Lower lobe of right lung (tissue), 2 donors: ENCODE results near the gene ADAR. TPM values are rescaled to one million over a fixed set of nuclear protein-coding genes. Genes with fewer than 3 reads are reported as not detected.
A peak's percentile ranks its signal among the peaks of the same experiment; 100 is the strongest.

Experiments
- ATAC-seq, 2 donors: fragments of 200-7000 bp; cut with Tn5 transposase; one replicate each; pipeline ENCODE4 v1.9.1; 2020 to 2022; ENCODE audit warnings: mild to moderate bottlenecking in 2 of 2, moderate library complexity in 2 of 2
- DNase-seq: peaks from one replicate; pipeline ENCODE4 v3.0.0-alpha.2; 2020
- H3K27ac ChIP-seq: fragments of 200-600 bp; one replicate; pipeline ENCODE4 v1.8.0; 2022
- H3K27me3 ChIP-seq: fragments of 200-600 bp; one replicate; pipeline ENCODE4 v1.8.0; 2022; ENCODE audit warnings: low read depth
- H3K36me3 ChIP-seq: fragments of 200-600 bp; one replicate; pipeline ENCODE4 v1.8.0; 2022; ENCODE audit warnings: mild to moderate bottlenecking
- H3K4me1 ChIP-seq: fragments of 200-600 bp; one replicate; pipeline ENCODE4 v1.8.0; 2022
- H3K4me3 ChIP-seq: fragments of 200-600 bp; one replicate; pipeline ENCODE4 v1.8.0; 2022; ENCODE audit warnings: mild to moderate bottlenecking
- H3K9me3 ChIP-seq: fragments of 200-600 bp; one replicate; pipeline ENCODE4 v1.8.0; 2022
- intact Hi-C: fragments of 100-400 bp; cut with DNase I; formaldehyde crosslinking; loops from one replicate; pipeline ENCODE4 v1.11.0; 2022
- total RNA-seq: library from RNA; stranded (reverse); fragmentation: NEBNext Ultra II Directional; extraction: Animal tissue kit (Norgen Biotek cat#: 25700); gene quantifications from one replicate; pipeline ENCODE4 v1.2.1, GENCODE V29; 2021
- TF ChIP-seq, protein P1 (sequence below): fragments of 200-600 bp; IDR thresholded peaks from one replicate; pipeline ENCODE4 v1.8.0; 2022; ENCODE audit warnings: antibody characterized with exemption, mild to moderate bottlenecking
- donor health status: DM: no; HTN: yes; CAD: no; lungs with severe emphysema.

ADAR gene
- total RNA-seq, 1 donor from 2014 or later: 202 TPM

DNA sequence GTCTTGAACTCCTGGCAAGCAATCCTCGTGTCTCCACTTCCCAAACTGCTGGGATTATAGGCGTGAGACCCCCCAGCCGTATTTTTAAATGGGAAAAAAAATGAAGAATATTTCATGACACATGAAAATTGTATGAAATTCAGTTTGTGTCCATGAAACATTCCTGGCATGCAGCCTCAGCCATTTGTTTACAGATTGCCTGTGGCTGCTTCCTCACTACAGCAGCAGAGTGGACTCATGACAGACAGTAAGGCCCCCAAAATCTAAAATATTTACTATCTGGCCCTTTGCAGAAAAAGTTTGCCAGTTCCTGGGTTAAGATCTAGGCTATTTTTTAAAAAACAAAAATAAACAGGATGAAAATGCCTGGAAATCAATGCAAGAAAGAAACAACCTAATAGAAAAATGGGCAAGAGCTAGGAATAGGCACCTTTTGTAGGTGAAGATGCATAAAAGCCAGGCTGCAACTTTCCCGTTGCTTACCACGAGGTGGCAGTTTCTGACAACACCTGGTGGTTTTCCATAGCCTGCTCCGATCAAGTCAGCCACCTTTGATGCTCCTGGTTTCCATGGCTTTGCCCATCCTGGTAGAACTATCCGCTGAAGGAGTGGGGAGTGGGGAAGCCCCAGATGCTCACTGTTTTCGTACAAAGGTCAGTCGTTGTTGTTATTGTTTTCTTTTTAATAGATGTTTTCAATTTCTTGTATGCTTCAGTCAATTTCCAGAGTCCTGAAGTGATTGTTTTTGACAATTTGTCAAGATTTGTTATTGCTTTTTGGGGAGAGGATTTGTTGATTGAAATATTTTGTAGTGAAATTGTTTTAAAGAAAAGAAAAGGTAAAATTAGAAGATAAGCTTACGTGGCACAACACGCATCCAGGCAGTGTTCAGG lies 73.8 kb downstream of the ADAR start:
- TF ChIP-seq, protein P1, sequence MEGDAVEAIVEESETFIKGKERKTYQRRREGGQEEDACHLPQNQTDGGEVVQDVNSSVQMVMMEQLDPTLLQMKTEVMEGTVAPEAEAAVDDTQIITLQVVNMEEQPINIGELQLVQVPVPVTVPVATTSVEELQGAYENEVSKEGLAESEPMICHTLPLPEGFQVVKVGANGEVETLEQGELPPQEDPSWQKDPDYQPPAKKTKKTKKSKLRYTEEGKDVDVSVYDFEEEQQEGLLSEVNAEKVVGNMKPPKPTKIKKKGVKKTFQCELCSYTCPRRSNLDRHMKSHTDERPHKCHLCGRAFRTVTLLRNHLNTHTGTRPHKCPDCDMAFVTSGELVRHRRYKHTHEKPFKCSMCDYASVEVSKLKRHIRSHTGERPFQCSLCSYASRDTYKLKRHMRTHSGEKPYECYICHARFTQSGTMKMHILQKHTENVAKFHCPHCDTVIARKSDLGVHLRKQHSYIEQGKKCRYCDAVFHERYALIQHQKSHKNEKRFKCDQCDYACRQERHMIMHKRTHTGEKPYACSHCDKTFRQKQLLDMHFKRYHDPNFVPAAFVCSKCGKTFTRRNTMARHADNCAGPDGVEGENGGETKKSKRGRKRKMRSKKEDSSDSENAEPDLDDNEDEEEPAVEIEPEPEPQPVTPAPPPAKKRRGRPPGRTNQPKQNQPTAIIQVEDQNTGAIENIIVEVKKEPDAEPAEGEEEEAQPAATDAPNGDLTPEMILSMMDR: peak; percentile 31
- ATAC-seq: peak in 1 of 2 donors; percentile 36
- no peak for DNase-seq

More for the DNA sequence above, 73.8 kb downstream of the ADAR start:
- no peaks in the 10 kb centered on the region for H3K36me3 ChIP-seq
- H3K9me3 ChIP-seq: no peaks in the 10 kb centered on the region
- no peak overlapping the region for H3K4me3 ChIP-seq
- H3K27me3 ChIP-seq: no peaks in the 10 kb centered on the region
- intact Hi-C loops: no loop called here
- no peak overlapping the region for H3K27ac ChIP-seq
- H3K4me1 ChIP-seq: no peaks in the 10 kb centered on the region

Other genes with a start within 250 kb of the ADAR start
- gene IL6R, start 202.8 kb downstream of the ADAR start, total RNA-seq: 48.5 TPM
- gene TDRD10, start 106.0 kb downstream of the ADAR start, total RNA-seq: 20.2 TPM
- gene SHE, start 105.8 kb downstream of the ADAR start, total RNA-seq: 40.1 TPM
- gene UBE2Q1, start 49.5 kb downstream of the ADAR start, total RNA-seq: 79.5 TPM
- not detected for gene CHRNB2, start 40.4 kb downstream of the ADAR start, total RNA-seq